ENCODE data around the gene TMEM181. TPM values are rescaled to one million over a fixed set of nuclear protein-coding genes. Genes with fewer than 3 reads are reported as not detected.
A peak's percentile ranks its signal among the peaks of the same experiment; 100 is the strongest.

TMEM181 gene
- total and polyA plus RNA-seq, 2 of the 13 experiments (the other 11 are each of a cell fraction or from before 2014, with no cell fraction given), result 59.1 to 108 TPM

GRCh38 chr6:158628542-158628941 lies 68.7 kb downstream of the TMEM181 start (continued):
- TF ChIP-seq HNRNPL (IDR thresholded peaks at IDR 0.05; ENCODE audit: low read depth, low read length), result 0 out of 2 replicates have a peak, but pooled peaks have one; percentile 32
- no peak for TF ChIP-seq MAZ (IDR thresholded peaks at IDR 0.05; ENCODE audit: borderline replicate concordance, low read depth, low read length)
- TF ChIP-seq MAZ (CRISPR knock-in tag; IDR thresholded peaks at IDR 0.05; ENCODE audit: low read depth), result no peak
- TF ChIP-seq AGO2 (optimal IDR thresholded peaks at IDR 0.05; ENCODE audit: low read depth, low read length), result peak; percentile 37
- TF ChIP-seq ZNF891 (CRISPR knock-in tag; IDR thresholded peaks at IDR 0.05), result no peak
- no peak for TF ChIP-seq MBD4 (IDR thresholded peaks at IDR 0.05; ENCODE audit: borderline replicate concordance, low read length)
- peak; percentile 24 for TF ChIP-seq HNRNPLL (IDR thresholded peaks at IDR 0.05; ENCODE audit: low read depth, low read length, poor library complexity, severe bottlenecking)
- no peak for TF ChIP-seq TGIF2 (CRISPR knock-in tag; IDR thresholded peaks at IDR 0.05)
- TF ChIP-seq GABPB1 (CRISPR knock-in tag; IDR thresholded peaks at IDR 0.05), result 0 out of 2 replicates have a peak, but pooled peaks have one; percentile 2
- TF ChIP-seq, protein P1, sequence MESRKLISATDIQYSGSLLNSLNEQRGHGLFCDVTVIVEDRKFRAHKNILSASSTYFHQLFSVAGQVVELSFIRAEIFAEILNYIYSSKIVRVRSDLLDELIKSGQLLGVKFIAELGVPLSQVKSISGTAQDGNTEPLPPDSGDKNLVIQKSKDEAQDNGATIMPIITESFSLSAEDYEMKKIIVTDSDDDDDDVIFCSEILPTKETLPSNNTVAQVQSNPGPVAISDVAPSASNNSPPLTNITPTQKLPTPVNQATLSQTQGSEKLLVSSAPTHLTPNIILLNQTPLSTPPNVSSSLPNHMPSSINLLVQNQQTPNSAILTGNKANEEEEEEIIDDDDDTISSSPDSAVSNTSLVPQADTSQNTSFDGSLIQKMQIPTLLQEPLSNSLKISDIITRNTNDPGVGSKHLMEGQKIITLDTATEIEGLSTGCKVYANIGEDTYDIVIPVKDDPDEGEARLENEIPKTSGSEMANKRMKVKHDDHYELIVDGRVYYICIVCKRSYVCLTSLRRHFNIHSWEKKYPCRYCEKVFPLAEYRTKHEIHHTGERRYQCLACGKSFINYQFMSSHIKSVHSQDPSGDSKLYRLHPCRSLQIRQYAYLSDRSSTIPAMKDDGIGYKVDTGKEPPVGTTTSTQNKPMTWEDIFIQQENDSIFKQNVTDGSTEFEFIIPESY (CRISPR knock-in tag; IDR thresholded peaks at IDR 0.05), result 0 out of 2 replicates have a peak, but pooled peaks have one; percentile 30

- H3K9me3 ChIP-seq (ENCODE audit: low read length), result no peaks in the 10 kb centered on the region
- H3K4me1 ChIP-seq (ENCODE audit: insufficient read depth, low read length), result peaks cover 56% of the 10 kb centered on the region
- no peaks in the 10 kb centered on the region for H3K79me2 ChIP-seq (ENCODE audit: insufficient read depth, low read length)
- no peak overlapping the region for H3K4me3 ChIP-seq (replicated peaks in 1 of 3; ENCODE audit: insufficient read depth in 1 of 3, low read depth in 2 of 3, low read length in 3 of 3)
- ATAC-seq (peak; percentile 76), DNase-seq (ENCODE audit: low spot score) (peak; percentile 71), FAIRE-seq (peak; percentile 82)
- H3K36me3 ChIP-seq (replicated peaks in 1 of 2; ENCODE audit: control insufficient read depth in 1 of 2, insufficient read depth in 2 of 2, low read length in 2 of 2), result peaks cover 66 to 86% of the 10 kb centered on the region in 2 experiments
- ChIA-PET POLR2A (no interaction called here), CTCF (ENCODE audit: low intra/inter-chr PET ratio, low total read pairs) (interaction anchor here (1.5 kb wide), 1 partner anchor 61 kb away, joined by 7 read pairs; no protein-coding TSS in a partner anchor)
- in situ Hi-C loops (cut with HindIII; ENCODE audit: extremely low pct_ligation_motif_present, low pct_unique_long_range_greater_than_20kb), result no loop called here
- intact Hi-C loops (cut with micrococcal nuclease; ENCODE audit: unreplicated experiment), result no loop called here
- no peak overlapping the region for H3K9ac ChIP-seq (ENCODE audit: insufficient read depth, low read depth, low read length)
- H3K27ac ChIP-seq (ENCODE audit: extremely low read length, insufficient read depth, low read length), result peak overlapping the region; percentile 42
- WGBS (ENCODE audit: low lambda C conversion rate), result 67% methylated on average over 20 of the region's 20 CpGs
- H4K20me1 ChIP-seq (ENCODE audit: insufficient read depth, low read length), result peaks cover 31% of the 10 kb centered on the region
- no peaks in the 10 kb centered on the region for H3K27me3 ChIP-seq (ENCODE audit: control insufficient read depth in 1 of 2, insufficient read depth in 2 of 2, low read length in 2 of 2)
- H2AFZ ChIP-seq (ENCODE audit: low read length), result no peak overlapping the region
- no peak overlapping the region for H3K4me2 ChIP-seq (ENCODE audit: low read depth, low read length)
- BruUV-seq (replicated peaks), result no TSS peak
- TF ChIP-seq FOSL2 (CRISPR knock-in tag; IDR thresholded peaks at IDR 0.05) (0 out of 2 replicates have a peak, but pooled peaks have one; percentile 7), POLR2AphosphoS5 (IDR thresholded peaks at IDR 0.05; ENCODE audit: low read depth, low read length) (peak; percentile 17; the same call in 1 of the 2 replicates), NCOA2 (CRISPR knock-in tag; IDR thresholded peaks at IDR 0.05) (peak; percentile 31; the same call in 1 of the 2 replicates), POGZ (CRISPR knock-in tag; IDR thresholded peaks at IDR 0.05) (peak; percentile 84), ZNF724P (CRISPR knock-in tag; IDR thresholded peaks at IDR 0.05; ENCODE audit: borderline replicate concordance) (no peak), FOXA1 (IDR thresholded peaks at IDR 0.05) (no peak), FOXA1 (CRISPR knock-in tag; IDR thresholded peaks at IDR 0.05) (peak; percentile 52), SIX1 (CRISPR knock-in tag; IDR thresholded peaks at IDR 0.05; ENCODE audit: borderline replicate concordance) (peak; percentile 99), NR2C2 (CRISPR knock-in tag; IDR thresholded peaks at IDR 0.05; ENCODE audit: borderline replicate concordance) (peak; percentile 90), NR2F1 (CRISPR knock-in tag; IDR thresholded peaks at IDR 0.05) (peak; percentile 87 to 91), HDAC1 (CRISPR knock-in tag; IDR thresholded peaks at IDR 0.05) (peak; percentile 66)
- TF ChIP-seq, protein P2, sequence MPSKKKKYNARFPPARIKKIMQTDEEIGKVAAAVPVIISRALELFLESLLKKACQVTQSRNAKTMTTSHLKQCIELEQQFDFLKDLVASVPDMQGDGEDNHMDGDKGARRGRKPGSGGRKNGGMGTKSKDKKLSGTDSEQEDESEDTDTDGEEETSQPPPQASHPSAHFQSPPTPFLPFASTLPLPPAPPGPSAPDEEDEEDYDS (CRISPR knock-in tag; IDR thresholded peaks at IDR 0.05), result no peak; the same call in 1 of the 2 replicates
Measured at GRCh38 chr6:158629367-158630221, 69.7 kb downstream of the TMEM181 start.

All from HepG2 (cell line).